Stimulated activated CD8-positive, alpha-beta memory T cell treated with anti-CD3 and anti-CD28 coated beads, Interleukin-4, amount 100 ng/mL, for 24 hours (primary cell): Measurements from ENCODE around the gene CERK.
"Not testable (repeated sequence)": the region's sequence is repeated elsewhere in the genome, so short reads cannot be mapped to it uniquely, and the experiment has no call there.

Source experiments
- DNase-seq: peaks from one replicate; pipeline ENCODE4 v3.0.0-alpha.2; 2020; ENCODE audit warnings: low read depth

The CERK gene

GRCh38 chr22:46748908-46749675 lies 11.0 kb upstream of the CERK start:
- no peak for DNase-seq

DNA sequence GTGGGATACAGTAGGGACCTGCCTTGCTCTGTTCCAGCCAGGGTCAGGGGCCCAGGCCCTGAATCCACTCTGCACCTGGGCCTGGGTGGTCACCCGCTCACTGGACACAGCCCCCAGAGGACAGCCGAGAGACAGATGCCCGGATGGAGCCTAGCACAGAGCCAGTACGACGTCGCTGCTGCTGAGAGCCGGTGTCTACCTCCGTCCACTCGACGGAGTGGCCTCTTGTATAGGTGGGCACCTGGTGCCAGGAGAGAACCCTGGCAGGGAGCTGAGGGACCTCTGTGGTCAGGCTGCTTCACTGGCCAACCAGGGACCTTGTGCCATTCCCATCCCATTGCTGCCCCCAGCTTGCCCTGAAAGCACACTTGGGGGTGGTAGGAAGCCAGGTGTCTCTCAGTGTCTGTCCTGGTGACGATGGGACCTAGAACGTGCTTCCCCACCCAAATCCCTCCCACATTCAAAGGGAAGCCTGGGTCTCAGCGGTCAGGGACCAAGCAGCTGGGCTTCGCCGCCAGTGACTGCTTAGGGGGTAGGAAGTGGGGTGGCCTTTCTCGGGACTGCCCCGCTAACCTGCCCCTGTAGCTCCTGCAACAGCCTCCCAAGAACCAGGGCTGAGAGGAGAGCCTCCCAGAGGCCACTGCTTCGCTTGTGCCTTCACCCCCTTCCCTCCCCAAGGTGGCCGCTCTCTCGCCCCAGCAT lies 10.3 kb upstream of the CERK start:
- no peak for DNase-seq

DNA sequence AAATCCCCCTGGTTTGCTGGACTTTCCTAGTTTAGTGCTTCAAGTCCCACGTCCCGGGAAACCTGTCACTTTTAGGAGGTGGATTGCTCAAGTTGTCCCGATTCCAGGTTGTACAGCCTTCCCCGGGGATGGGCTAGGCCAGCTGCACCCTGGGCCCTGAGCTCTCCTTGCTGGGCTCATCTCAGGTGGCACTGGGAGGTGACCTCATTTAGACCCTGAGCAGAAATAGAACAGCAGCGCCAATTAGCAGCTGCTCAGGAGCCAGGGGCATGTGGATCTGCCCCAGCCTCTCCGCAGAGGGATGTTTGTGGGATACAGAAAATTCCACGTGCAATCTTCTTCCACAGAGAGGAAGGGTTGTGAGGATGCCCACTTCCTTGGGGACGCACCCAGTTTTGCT lies 9.6 kb upstream of the CERK start:
- no peak for DNase-seq

- no peak for DNase-seq
Measured at GRCh38 chr22:46746620-46747019, 8.6 kb upstream of the CERK start.

DNA sequence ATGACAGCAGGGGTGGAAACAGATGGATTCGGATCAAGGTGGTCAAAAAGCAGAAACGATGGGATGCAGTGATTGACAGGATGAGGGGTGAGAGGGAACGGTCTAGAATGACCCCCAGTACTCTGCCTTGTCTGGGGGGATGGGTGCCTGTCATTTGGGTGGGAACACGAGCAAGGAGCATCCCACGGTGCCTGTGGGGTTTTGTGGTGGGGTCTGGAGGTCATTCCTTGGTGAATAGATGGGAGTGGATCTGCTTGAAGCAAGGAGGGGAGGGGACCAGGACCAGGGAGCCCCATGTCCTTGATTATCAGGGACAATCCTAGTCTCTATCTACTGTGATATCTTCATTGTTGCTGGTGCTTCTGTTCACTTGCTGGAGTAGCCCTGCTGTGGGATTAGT lies 8.1 kb upstream of the CERK start:
- no peak for DNase-seq

- no peak for DNase-seq
Measured at GRCh38 chr22:46744581-46744980, 6.5 kb upstream of the CERK start.

GRCh38 chr22:46742576-46743221 lies 4.6 kb upstream of the CERK start:
- DNase-seq: no peak

DNA sequence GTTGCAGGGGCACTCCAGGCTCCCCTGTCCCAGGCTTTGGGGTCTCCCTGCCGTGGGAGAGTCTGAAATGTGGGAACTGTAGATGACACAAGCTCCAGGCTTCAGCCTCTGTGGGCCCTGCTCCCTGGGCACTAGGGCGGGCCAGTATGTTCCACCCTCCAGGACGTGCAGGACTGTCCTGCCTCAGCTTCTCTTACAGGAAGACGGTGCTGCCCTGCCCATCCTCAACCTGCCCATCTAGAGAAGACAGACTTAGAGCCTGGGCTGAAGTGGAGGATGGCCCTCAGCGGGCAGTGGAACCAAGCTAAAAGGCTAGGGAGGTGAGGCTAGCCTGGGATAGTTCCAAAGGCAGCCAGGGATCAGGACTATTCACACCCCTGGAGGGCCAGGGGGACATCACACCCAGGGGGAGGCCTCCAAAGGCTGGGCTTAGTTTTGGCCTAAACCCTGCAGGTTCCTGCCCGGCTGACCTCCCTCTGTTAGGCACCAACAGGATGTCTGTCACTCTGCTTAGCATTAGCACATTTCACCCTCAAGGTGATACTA lies 4.0 kb upstream of the CERK start:
- no peak for DNase-seq

GRCh38 chr22:46740910-46741780 lies 3.1 kb upstream of the CERK start:
- DNase-seq: no peak

DNA sequence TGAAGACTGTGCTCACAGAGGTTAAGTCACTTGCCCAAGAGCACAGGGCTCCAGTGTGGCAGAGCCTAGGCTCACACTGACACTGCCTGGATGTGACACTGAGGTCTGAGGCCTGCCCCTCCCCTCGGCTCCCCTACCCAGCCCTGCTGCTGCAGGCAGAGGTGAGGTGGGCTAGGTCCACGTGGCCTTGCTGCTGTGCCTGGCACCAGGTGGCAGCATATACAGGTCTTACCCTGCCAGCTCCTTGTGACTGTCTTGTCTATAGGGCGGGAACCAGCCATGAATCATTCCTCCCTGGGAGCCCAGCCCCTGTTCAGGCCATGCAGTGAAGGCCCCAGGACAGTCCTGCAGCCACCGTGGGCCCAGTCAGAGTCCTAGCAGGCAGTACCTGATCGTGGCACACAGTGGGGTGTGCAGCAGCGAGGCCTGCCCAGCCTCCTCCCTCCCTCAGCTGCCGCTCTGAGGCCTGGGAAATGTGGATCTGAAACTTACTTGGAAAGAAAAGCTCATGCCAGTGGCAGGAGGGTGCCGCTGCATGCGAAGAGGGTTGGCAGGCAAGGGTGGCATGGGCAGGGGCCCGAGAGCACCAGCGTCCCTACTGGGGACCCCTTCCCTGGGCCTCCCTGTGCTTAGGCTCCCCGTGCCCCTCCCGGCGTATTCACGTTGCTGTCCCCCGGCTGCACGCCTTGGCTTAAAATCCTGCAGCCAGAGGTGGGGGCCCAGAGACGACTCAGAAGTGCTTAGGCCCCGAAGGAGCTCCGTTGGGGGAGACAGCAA lies 1.2 kb upstream of the CERK start:
- DNase-seq: peak; percentile 63

DNA sequence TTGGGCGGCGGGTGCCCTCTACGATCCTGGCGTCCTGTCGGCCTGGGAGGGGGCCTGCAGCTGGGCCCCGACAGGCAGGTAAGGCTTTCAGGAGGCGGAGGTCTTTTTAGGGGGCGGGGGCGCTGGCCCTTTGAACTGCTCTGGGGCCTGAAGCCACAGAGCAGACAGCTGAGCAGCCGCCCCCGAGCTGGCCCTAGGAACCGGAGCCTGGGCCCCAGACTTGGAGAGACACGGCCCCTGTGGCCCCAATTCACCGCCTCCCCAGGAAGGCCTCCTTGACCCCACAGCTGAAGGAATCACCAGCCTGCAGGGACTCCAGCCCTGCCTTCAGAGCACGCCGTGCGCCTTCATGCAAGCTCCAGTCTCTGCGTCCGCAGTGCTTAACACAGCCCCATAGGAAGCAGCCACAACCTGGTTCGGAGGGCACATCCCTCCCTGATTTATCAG lies 618 bp upstream of the CERK start:
- DNase-seq: no peak

GRCh38 chr22:46737105-46737975 lies 712 bp downstream of the CERK start:
- DNase-seq: peak; percentile 19

DNA sequence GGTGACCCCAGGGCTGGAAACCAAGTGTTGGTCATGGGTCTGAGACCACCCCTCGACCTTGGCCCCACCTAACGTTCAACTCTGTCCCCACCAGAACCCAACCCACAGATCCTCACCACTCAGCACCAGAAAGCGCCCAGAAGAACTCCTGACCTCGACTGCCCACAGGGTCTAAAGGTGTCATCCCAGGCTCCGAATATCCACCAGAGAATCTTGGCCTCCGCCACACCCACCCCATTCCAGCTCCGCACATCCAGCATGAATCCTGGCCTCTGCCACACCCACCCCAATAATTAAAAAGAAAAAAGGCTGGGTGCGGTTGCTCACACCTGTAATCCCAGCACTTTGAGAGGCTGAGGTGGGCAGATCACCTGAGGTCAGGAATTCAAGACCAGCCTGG lies 1.3 kb downstream of the CERK start:
- DNase-seq: no peak

- no peak for DNase-seq
Measured at GRCh38 chr22:46735747-46736608, 2.1 kb downstream of the CERK start.

DNA sequence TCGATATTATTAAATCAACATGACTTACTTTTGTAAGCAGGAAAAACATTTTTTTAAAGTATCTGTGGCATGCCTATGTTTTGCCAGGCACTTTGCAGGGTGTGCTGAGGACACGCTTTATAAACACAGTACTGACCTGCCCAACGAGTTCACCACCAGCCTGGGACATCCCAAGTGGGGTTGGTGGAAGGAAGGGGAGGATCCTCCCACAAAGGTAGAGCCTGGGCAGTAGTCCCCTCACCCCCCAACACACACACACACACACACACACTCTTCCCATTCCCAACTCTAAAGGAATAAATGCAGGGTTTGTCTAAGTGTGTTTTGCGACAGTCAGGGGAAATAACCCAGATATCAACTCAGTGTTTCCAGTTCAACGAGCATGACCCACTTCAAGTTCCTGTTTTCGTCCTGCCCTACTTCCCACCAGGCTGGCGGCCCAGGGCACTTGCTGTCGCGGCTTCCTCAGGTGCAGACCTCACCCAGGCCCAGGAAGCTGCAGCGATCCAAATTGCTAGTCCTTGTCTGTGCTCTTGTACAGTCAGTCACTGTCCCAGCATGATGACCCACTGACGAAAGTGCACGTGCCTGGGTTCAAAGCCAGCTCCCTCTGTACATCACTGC lies 3.1 kb downstream of the CERK start:
- DNase-seq: peak; percentile 31

DNA sequence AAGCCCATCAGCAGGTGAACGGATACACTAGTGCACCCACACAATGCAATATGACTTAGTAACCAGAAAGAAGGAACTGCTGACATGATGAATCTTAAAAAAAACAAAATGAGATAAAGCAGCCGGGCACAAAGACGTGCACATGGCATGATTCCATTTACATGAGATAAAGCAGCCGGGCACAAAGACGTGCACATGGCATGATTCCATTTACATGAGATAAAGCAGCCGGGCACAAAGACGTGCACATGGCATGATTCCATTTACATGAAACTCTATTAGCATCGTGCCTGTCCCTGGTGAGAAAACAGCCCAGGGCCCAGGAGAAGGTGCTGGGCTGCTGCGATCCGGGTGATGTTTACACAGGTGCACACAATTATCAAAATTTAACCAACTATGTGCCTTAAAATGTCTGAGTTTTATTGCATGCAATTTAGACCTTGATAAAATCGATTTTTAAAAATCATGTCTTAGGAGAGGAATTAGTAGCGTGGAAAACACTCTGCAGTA lies 3.8 kb downstream of the CERK start:
- DNase-seq: not testable (repeated sequence)

DNA sequence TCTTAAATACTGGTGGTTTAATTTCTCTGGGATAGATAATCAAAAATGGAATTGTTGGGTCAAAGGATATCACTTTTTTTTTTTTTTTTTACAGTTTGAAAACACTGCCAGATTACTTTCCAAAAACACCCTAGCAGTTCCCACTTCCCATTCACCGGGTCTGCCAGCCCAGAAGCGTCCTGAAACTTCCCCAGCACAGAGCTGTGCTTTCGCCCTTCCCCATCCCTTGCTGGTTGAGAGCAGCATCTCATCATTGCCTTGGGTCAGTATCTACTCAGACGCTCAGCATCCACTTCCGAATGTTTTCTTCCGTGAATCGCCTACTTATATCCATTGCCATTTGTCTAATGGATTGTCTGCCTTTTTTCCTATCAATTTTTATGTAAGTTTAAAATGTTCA lies 5.5 kb downstream of the CERK start:
- DNase-seq: no peak

- no peak for DNase-seq
Measured at GRCh38 chr22:46732041-46732379, 6.0 kb downstream of the CERK start.
